Type B pancreatic cell (in vitro differentiated cells): ENCODE results near the gene HSD17B12. TPM values are rescaled to one million over a fixed set of nuclear protein-coding genes. Genes with fewer than 3 reads are reported as not detected.

Experiments
- DNase-seq: peaks from one replicate; pipeline ENCODE4 v3.0.0; 2021; ENCODE audit warnings: mixed read lengths; ENCODE audit not compliant: unreplicated experiment; ENCODE audit errors: extremely low spot score
- H3K27ac Mint-ChIP-seq: 2 replicates; pipeline ENCODE4 v1.8.0; 2021; ENCODE audit warnings: mild to moderate bottlenecking, mixed read lengths
- H3K27me3 Mint-ChIP-seq: 2 replicates; pipeline ENCODE4 v1.8.0; 2021; ENCODE audit warnings: mixed read lengths
- H3K36me3 Mint-ChIP-seq: 2 replicates; pipeline ENCODE4 v1.8.0; 2021; ENCODE audit warnings: mixed read lengths
- H3K4me1 Mint-ChIP-seq: one replicate; pipeline ENCODE4 v1.8.0; 2021; ENCODE audit warnings: mixed read lengths; ENCODE audit not compliant: unreplicated experiment
- H3K4me3 Mint-ChIP-seq: 2 replicates; pipeline ENCODE4 v1.8.0; 2021; ENCODE audit warnings: mild to moderate bottlenecking, mixed read lengths
- H3K9me3 Mint-ChIP-seq: 2 replicates; pipeline ENCODE4 v1.8.0; 2021; ENCODE audit warnings: mixed read lengths
- CTCF ChIP-seq: fragments of 200-600 bp; sonication (generic); conservative IDR thresholded peaks from 2 replicates; pipeline ENCODE4 v1.5.0; 2021; ENCODE audit warnings: antibody characterized with exemption, mild to moderate bottlenecking
- long read RNA-seq: library from polyadenylated mRNA; unstranded; transcript quantifications from one replicate; pipeline ENCODE4 v2.0.0, GENCODE V29; 2020
- total RNA-seq: library from RNA; stranded (reverse); gene quantifications from 2 replicates; pipeline ENCODE4 v1.2.1, GENCODE V29; 2021; ENCODE audit warnings: low replicate concordance

The HSD17B12 gene
- 99.0 and 111 TPM in 2 replicates for total RNA-seq
- long read RNA-seq, full-length matches to known transcripts, result 158 of 174 reads
- long read RNA-seq, partial matches to known transcripts, result 9 of 174 reads
- long read RNA-seq, other reads (novel, unspliced or antisense), result 7 of 174 reads

GRCh38 chr11:43680521-43681400 lies at the start of gene HSD17B12:
Gene HSD17B12, plus strand, starts transcription at chr11:43680738. Its CDS starts 90 bp downstream, at chr11:43680828.
- TF ChIP-seq CTCF, result no peak
- Mint-ChIP-seq H3K4me3 (peak within 1 kb of the TSS; percentile 93), H3K27ac (peak within 1 kb of the TSS; percentile 97), H3K27me3 (no peaks in the 10 kb centered on the region), H3K4me1 (peaks cover 20% of the 10 kb centered on the region), H3K36me3 (peaks cover 29% of the 10 kb centered on the region), H3K9me3 (no peaks in the 10 kb centered on the region)
- peak; percentile 94 for DNase-seq

- DNase-seq, result no peak
- H3K4me3 Mint-ChIP-seq, result no peak overlapping the region
- H3K9me3 Mint-ChIP-seq, result no peaks in the 10 kb centered on the region
- peaks cover 73% of the 10 kb centered on the region for H3K27me3 Mint-ChIP-seq
- H3K36me3 Mint-ChIP-seq, result no peaks in the 10 kb centered on the region
- no peak overlapping the region for H3K27ac Mint-ChIP-seq
- no peak for TF ChIP-seq CTCF
- no peaks in the 10 kb centered on the region for H3K4me1 Mint-ChIP-seq
Measured at GRCh38 chr11:43631732-43632131, 48.8 kb upstream of the HSD17B12 start.

- H3K4me3 Mint-ChIP-seq, result no peak overlapping the region
- no peak overlapping the region for H3K27ac Mint-ChIP-seq
- H3K9me3 Mint-ChIP-seq, result no peaks in the 10 kb centered on the region
- H3K4me1 Mint-ChIP-seq, result no peaks in the 10 kb centered on the region
- no peak for DNase-seq
- H3K36me3 Mint-ChIP-seq, result no peaks in the 10 kb centered on the region
- no peak for TF ChIP-seq CTCF
- peaks cover 72% of the 10 kb centered on the region for H3K27me3 Mint-ChIP-seq
Measured at GRCh38 chr11:43632181-43632580, 48.4 kb upstream of the HSD17B12 start.

- H3K4me3 Mint-ChIP-seq, result no peak overlapping the region
- no peaks in the 10 kb centered on the region for H3K9me3 Mint-ChIP-seq
- DNase-seq, result no peak
- peaks cover 2% of the 10 kb centered on the region for H3K4me1 Mint-ChIP-seq
- no peak for TF ChIP-seq CTCF
- no peak overlapping the region for H3K27ac Mint-ChIP-seq
- peaks cover 59% of the 10 kb centered on the region for H3K27me3 Mint-ChIP-seq
- H3K36me3 Mint-ChIP-seq, result no peaks in the 10 kb centered on the region
Measured at GRCh38 chr11:43638717-43639116, 41.8 kb upstream of the HSD17B12 start.

- DNase-seq, result no peak
- H3K4me1 Mint-ChIP-seq, result peaks cover 5% of the 10 kb centered on the region
- no peak overlapping the region for H3K27ac Mint-ChIP-seq
- H3K27me3 Mint-ChIP-seq, result peaks cover 58% of the 10 kb centered on the region
- H3K9me3 Mint-ChIP-seq, result no peaks in the 10 kb centered on the region
- H3K36me3 Mint-ChIP-seq, result no peaks in the 10 kb centered on the region
- no peak overlapping the region for H3K4me3 Mint-ChIP-seq
- TF ChIP-seq CTCF, result no peak
Measured at GRCh38 chr11:43639224-43639623, 41.3 kb upstream of the HSD17B12 start.
